ENCODE data around the gene OPCML. TPM values are rescaled to one million over a fixed set of nuclear protein-coding genes. Genes with fewer than 3 reads are reported as not detected.

Gene OPCML
- total RNA-seq, 3 donors from 2014 or later (not counting 1 experiment from before 2014, with no cell fraction given), result not detected

DNA sequence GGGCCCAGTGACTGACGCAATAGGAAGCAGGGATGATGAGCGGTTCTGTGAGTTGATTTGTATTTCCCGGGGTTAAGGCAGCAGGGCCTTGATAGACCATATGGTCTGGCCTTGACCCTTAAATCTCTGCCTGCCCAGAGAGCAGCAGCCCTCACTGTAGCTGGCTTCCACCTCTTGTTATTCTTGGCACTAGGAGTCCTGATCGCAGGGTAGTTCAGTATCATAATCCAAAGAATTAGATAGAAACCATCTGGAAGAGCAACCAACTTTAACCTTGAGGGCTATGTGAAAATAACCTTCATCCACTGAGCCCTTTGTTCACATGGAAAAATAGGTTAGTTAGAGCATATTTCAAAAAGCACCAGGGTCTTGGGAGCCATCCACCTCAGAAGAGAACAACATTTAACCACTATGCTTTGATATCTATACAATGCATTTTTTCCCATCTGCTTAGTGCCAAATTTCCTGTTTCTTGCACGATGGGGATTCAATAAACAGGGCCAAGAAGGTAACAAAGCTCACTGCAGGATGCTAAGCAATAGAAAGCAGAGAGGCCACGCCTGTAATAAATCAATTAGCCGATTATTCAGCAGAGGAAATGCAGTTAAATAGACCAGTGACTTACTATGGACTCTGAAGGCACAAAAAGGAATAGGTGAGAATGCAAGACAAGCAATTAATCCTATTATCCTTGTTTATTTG is 761.3 kb downstream of the OPCML start:
- no peaks in the 10 kb centered on the region for H3K36me3 Mint-ChIP-seq
- Histone ChIP-seq H3K27ac (ENCODE audit: low read length) (no peak overlapping the region), H3K4me3 (ENCODE audit: low read length) (no peak overlapping the region), H3K36me3 (ENCODE audit: control insufficient read depth, insufficient read depth, low read length) (no peaks in the 10 kb centered on the region), H3K27me3 (ENCODE audit: control insufficient read depth, insufficient read depth, low read length) (no peaks in the 10 kb centered on the region), H3K4me1 (ENCODE audit: control insufficient read depth, insufficient read depth, low read length) (no peaks in the 10 kb centered on the region), H3K9me3 (ENCODE audit: control insufficient read depth, insufficient read depth, low read length) (no peaks in the 10 kb centered on the region)
- no peak overlapping the region for H3K4me3 Mint-ChIP-seq
- no peaks in the 10 kb centered on the region for H3K27me3 Mint-ChIP-seq (ENCODE audit: low read depth in 2 of 2)
- 59% methylated on average over 7 of the region's 7 CpGs for WGBS (ENCODE audit: insufficient coverage)
- TF ChIP-seq, protein P1, sequence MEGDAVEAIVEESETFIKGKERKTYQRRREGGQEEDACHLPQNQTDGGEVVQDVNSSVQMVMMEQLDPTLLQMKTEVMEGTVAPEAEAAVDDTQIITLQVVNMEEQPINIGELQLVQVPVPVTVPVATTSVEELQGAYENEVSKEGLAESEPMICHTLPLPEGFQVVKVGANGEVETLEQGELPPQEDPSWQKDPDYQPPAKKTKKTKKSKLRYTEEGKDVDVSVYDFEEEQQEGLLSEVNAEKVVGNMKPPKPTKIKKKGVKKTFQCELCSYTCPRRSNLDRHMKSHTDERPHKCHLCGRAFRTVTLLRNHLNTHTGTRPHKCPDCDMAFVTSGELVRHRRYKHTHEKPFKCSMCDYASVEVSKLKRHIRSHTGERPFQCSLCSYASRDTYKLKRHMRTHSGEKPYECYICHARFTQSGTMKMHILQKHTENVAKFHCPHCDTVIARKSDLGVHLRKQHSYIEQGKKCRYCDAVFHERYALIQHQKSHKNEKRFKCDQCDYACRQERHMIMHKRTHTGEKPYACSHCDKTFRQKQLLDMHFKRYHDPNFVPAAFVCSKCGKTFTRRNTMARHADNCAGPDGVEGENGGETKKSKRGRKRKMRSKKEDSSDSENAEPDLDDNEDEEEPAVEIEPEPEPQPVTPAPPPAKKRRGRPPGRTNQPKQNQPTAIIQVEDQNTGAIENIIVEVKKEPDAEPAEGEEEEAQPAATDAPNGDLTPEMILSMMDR (IDR thresholded peaks at IDR 0.05), result no peak
- intact Hi-C loops (cut with micrococcal nuclease), result no loop called here
- H3K9me3 Mint-ChIP-seq, result peaks cover 2 to 4% of the 10 kb centered on the region in 2 donors
- DNase-seq, result no peak
- H3K27ac Mint-ChIP-seq, result no peak overlapping the region
- ATAC-seq, result no peak
- no peaks in the 10 kb centered on the region for H3K4me1 Mint-ChIP-seq

DNA sequence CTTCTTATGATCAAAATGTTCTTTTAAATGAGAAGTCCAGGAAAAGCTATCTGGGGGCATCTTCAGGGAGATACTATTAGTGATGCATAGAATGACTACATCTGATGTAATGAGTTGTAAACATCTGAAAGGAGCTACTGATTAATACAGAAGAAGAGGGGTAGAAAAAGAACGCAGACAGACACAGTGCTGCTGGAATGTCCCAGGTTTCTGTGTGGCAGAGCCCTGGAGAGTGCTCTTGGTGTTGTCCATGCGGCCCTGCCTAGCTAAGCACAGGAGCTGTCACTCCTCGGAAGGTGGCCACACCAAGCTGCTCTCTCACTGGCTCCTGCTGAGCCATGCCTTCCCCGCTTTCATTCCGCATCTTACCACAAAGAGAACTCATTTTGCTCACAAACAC is 768.8 kb downstream of the OPCML start:
- no peaks in the 10 kb centered on the region for H3K36me3 ChIP-seq (ENCODE audit: control insufficient read depth, insufficient read depth, low read length)
- ATAC-seq (no peak), DNase-seq (no peak)
- 99% methylated on average over 5 of the region's 5 CpGs for WGBS (ENCODE audit: insufficient coverage)
- Mint-ChIP-seq H3K4me3 (no peak overlapping the region), H3K27me3 (ENCODE audit: low read depth in 2 of 2) (no peaks in the 10 kb centered on the region), H3K36me3 (no peaks in the 10 kb centered on the region), H3K27ac (no peak overlapping the region), H3K9me3 (peaks cover 6 to 13% of the 10 kb centered on the region in 2 donors), H3K4me1 (no peaks in the 10 kb centered on the region)
- H3K27ac ChIP-seq (ENCODE audit: low read length), result no peak overlapping the region
- no peaks in the 10 kb centered on the region for H3K27me3 ChIP-seq (ENCODE audit: control insufficient read depth, insufficient read depth, low read length)
- TF ChIP-seq, protein P1 (IDR thresholded peaks at IDR 0.05), result no peak
- no peak overlapping the region for H3K4me3 ChIP-seq (ENCODE audit: low read length)
- no peaks in the 10 kb centered on the region for H3K4me1 ChIP-seq (ENCODE audit: control insufficient read depth, insufficient read depth, low read length)
- no peaks in the 10 kb centered on the region for H3K9me3 ChIP-seq (ENCODE audit: control insufficient read depth, insufficient read depth, low read length)
- intact Hi-C loops (cut with micrococcal nuclease), result no loop called here

DNA sequence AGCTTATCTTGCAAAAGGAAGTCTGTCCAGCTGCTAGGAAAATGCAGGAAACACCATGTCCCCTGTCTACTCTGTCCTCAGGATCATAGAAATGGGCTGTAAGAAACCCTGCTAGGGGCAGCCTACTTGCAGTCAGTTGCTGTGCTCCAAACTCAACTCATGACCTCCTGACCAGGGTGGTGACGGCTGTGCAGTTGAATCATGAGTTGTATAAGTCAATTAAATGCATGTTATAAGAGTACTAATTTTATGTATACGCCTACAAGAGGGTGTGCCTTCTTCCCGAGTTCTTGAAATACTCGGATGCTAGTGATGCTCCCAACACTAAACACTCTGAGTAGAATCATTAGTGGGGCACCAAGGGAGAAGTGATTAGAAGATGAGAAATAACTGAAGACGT is 776.4 kb downstream of the OPCML start:
- no peaks in the 10 kb centered on the region for H3K4me1 Mint-ChIP-seq
- Histone ChIP-seq H3K27ac (ENCODE audit: low read length) (no peak overlapping the region), H3K4me1 (ENCODE audit: control insufficient read depth, insufficient read depth, low read length) (no peaks in the 10 kb centered on the region), H3K27me3 (ENCODE audit: control insufficient read depth, insufficient read depth, low read length) (no peaks in the 10 kb centered on the region), H3K4me3 (ENCODE audit: low read length) (no peak overlapping the region), H3K36me3 (ENCODE audit: control insufficient read depth, insufficient read depth, low read length) (no peaks in the 10 kb centered on the region), H3K9me3 (ENCODE audit: control insufficient read depth, insufficient read depth, low read length) (no peaks in the 10 kb centered on the region)
- no peak overlapping the region for H3K4me3 Mint-ChIP-seq
- no peak overlapping the region for H3K27ac Mint-ChIP-seq
- TF ChIP-seq, protein P1 (IDR thresholded peaks at IDR 0.05), result no peak
- no peaks in the 10 kb centered on the region for H3K27me3 Mint-ChIP-seq (ENCODE audit: low read depth in 2 of 2)
- H3K9me3 Mint-ChIP-seq, result peaks cover 5 to 10% of the 10 kb centered on the region in 2 donors
- no peak for DNase-seq
- no peaks in the 10 kb centered on the region for H3K36me3 Mint-ChIP-seq
- ATAC-seq, result no peak
- intact Hi-C loops (cut with micrococcal nuclease), result no loop called here
- WGBS (ENCODE audit: insufficient coverage), result 96% methylated on average over 3 of the region's 5 CpGs

Measured in natural killer cell (primary cell).